SH-SY5Y (cell line): ENCODE measurements around the gene PPID.

Experiments
- GATA2 ChIP-seq: IDR thresholded peaks from 2 replicates; pipeline ENCODE4 v1.6.1; 2011; ENCODE audit warnings: mild to moderate bottlenecking, low read depth, low read length
- GATA3 ChIP-seq: IDR thresholded peaks from 2 replicates; pipeline ENCODE4 v1.6.1; 2011; ENCODE audit warnings: low read depth, mild to moderate bottlenecking, low read length, moderate library complexity

DNA sequence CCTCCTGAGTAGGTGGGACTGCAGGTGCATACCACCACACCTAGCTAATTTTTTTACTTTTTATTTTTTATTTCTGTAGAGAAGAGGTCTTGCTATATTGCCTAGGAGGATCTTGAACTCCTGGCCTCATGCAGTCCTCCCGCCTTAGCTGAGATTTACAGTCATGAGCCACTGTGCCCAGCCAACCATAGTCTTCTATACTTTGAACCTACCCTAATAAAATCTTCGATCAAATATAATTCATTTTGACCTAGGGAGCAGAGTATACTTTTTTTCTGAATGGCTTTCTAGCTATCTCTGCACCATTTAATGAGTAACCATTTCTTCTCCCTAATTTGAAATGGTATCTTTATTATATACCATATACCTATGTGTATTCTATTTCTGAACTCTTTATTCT lies 44.4 kb downstream of the PPID start:
- TF ChIP-seq GATA2 (no peak), GATA3 (no peak)
